GM20431 (cell line): ENCODE measurements around the gene RAD51B.
"Not testable (repeated sequence)": the region's sequence is repeated elsewhere in the genome, so short reads cannot be mapped to it uniquely, and the experiment has no call there.

Source experiments
- in situ Hi-C: fragments of 300-500 bp; cut with MseI, MboI; formaldehyde crosslinking; loops from one replicate; pipeline ENCODE4 v1.15.0; 2020; ENCODE audit warnings: low sequenced_read_pairs; ENCODE audit not compliant: unreplicated experiment

RAD51B gene

DNA sequence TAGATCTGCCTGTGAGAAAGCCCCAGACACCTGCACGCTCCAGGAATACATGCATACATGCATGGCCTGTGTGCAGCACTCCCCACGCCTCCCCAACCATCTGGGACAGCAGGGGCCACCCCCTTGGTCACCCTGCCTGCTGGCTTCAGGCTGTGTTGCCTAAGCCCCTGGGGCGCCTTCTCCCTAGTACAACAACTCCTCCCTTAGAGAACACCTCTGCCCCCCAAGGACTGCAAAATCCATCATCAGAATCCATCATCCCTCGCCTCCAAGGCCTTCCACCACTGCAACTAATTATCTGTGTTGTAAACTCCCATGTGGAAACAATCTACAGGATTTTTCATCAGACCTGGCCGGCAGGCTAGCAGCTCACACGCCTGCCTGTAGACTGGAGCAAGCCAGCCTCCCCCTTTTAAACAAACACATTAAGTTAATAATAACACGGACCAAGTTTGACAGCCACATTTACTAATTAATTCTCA, 936.5 kb downstream of the RAD51B start:
- in situ Hi-C loops, result no loop called here

DNA sequence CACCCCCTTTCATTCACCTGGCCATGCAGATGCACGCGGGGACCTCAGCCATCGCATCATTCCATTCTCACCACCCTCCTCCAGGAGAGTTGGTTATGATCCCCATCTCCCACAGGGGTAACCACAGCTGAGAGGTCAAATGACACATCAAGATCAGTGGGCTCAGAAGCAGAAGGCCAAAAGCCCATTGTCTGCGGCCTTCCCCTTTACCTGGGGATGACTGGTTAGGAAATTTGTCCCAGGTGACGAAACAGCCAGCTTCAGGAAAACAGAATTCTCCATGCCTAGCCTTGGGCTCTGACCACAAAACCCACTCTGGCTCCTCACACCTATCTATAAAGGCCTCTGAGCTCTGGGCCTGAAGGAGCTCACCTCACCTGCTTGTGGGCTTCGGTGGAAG, 937.2 kb downstream of the RAD51B start:
- in situ Hi-C loops, result no loop called here

DNA sequence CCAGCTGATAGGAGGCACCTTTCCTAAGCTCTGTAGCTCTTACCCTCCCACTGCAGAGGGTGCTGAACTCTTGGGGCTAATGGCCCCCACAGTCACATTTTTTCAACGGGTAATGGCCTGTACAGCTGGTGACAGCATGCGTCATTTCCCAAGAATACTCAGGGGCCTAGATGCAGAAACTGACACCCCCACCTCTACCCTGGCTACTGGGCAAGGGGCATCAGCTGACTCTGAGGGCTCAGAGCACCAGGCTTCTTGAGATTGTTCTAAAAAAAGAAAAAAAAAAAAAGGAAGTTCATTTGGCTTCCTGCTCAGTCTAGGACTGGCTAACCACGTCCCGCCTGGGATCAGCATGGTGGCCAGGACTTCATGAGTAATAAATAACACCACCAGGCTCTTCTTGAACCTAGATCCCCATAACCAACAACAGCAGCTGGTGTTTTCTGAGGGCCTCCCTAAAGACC, 938.1 kb downstream of the RAD51B start:
- in situ Hi-C loops, result no loop called here

DNA sequence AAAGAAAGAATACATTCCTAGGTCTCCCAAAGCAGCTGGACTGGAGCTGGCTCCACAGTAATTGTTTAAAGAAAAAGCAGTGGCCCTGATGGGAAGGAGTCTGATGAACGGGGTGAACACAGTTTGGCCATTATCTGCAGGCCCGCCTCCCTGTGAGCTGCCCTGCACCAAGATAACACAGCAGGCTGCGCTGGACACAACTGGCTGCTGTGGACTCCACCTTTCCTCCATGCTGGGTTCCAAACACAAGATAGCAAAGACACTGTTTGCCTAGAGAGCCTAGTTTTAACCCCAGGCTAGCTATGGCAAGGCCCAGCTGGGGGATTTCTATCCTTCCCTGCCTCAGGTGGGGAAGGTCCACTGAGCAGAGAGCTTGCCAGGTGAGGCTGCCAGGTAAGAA, 938.7 kb downstream of the RAD51B start:
- in situ Hi-C loops, result no loop called here

DNA sequence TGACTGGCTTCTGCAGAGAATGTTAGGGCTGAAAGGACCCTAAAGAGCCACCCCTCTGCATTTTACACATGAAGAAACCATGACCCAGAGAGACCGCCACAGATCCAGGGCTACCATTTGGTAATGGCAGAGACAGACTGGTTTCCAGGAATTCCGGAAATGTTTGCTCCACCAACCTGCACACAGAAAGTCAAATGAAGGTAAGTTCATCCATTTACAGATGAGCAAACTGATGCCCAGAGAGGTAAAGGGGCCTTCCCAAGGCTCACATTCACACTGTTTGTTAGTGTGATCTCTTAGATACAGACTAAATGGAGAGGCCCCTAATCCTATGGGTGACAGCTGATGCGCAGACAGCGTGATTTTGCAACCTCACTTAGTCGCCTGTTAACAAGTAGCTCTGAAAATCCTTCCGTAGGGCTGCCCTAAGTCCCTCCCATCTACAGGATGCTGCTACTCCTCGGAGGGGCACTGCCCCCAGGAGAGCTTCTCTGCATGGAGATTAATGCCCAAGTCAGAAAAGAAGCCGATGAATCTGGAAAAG, 939.5 kb downstream of the RAD51B start:
- in situ Hi-C loops, result no loop called here

DNA sequence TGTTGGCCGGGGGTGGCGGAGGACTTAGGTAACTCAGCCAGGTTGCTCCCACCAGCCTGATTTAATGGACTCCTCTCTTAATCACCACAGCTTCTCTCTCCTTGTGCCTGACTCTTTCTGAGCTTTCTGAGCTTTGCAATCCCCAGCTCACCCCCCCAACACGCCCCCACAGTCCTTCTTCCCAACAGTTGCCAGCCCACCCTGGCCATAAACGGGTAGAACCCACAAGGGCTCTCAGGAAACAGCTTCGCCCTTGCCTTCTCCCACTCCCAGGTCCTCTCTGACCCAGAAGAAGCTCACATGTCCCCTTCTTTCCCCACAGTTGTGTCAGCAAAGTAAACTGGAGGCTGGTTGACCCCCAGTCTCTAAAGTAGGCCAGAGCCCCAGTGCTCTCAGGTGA, 940.4 kb downstream of the RAD51B start:
- in situ Hi-C loops, result no loop called here

DNA sequence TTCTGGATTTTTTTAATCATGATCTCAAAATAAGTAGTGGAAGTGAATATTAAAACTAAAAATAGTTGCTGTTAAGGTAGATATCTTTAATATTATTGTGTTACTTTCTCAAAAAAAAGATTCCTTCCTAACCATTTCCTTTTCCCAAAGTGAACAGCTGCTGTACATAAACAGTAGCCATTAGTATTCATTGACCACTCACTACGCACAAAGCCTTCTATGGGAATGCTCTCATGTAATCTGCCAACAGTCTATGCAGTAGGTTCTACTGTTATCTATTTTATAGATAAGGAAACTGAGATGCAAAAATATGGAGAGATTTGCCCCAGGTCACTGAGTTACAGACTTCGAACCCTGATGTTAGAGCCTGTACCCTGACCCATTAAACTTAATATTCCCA, 941.2 kb downstream of the RAD51B start:
- in situ Hi-C loops, result no loop called here

DNA sequence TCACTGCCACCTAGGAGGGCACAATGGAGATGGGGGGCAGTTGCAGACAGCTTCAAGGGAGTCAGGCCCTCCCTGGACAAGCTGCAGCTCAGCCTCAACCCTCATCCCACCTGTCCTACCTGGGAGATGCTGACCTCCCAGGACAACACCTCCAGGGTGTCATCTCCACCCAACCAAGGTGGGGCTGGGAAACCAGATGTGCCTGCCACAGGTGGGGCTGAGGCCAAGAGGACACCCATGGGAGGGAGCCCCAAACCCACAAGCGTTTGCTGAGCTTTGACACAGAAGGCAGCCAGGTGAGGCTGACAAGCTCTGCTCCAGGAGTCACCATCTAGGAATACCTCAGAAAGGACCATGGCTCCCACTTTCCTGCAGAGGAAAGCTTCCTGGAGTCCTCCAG, 941.8 kb downstream of the RAD51B start:
- in situ Hi-C loops, result no loop called here

DNA sequence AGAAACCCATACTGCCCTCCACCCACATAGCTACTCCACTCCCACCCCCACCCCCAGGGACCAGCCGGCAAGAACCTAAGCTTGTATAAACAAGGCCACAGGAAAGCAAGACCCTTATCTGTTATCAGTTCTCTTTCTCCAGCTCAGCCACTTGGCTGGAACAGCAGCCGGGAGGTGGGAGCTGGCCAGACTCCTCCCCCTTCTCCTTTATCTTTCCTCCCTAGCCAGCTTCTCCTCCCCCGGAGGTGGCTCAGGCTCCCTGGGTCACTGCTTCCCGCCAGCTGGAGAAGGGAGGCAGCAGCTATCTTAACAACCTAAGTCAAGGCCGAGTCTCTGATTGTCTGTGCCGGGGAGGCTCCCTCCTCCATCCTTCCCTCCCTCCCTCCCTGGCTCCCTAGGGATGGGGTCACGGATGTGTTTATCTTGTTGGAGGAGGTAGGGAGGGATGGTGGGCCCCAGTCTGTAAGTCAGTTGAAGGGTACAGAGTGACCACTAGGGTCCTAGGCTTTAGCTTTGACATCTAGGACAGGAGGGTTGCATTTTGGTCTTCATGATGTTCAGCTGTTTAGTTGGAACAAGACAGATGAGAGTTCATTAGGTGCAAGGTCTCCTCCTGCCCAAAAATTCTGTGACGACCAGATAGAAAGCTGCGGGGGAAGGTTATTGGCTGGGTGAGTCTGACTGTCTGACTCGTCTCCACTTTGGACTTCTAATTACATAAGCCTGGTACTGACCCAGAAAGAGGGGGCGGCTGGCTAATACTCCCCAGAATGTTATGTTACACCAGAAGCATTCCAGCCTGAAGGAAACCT, 943.6 kb downstream of the RAD51B start:
- in situ Hi-C loops, result no loop called here

DNA sequence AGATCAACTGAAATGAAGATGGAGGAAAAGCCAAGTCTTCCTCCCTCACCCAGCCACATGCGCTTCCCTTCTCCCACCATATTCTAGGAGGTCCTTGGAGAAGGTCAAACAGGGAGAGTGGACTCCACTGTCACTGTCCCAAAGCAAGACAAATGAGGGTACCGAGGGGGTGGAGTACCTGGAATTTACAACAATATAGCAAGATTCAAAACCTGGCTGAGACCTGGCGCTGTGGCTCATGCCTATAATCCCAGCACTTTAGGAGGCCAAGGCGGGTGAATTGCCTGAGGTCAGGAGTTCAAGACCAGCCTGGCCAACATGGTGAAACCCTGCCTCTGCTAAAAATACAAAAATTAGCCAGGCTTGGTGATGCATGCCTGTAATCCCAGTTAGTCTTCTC, 944.3 kb downstream of the RAD51B start:
- in situ Hi-C loops, result not testable (repeated sequence)

DNA sequence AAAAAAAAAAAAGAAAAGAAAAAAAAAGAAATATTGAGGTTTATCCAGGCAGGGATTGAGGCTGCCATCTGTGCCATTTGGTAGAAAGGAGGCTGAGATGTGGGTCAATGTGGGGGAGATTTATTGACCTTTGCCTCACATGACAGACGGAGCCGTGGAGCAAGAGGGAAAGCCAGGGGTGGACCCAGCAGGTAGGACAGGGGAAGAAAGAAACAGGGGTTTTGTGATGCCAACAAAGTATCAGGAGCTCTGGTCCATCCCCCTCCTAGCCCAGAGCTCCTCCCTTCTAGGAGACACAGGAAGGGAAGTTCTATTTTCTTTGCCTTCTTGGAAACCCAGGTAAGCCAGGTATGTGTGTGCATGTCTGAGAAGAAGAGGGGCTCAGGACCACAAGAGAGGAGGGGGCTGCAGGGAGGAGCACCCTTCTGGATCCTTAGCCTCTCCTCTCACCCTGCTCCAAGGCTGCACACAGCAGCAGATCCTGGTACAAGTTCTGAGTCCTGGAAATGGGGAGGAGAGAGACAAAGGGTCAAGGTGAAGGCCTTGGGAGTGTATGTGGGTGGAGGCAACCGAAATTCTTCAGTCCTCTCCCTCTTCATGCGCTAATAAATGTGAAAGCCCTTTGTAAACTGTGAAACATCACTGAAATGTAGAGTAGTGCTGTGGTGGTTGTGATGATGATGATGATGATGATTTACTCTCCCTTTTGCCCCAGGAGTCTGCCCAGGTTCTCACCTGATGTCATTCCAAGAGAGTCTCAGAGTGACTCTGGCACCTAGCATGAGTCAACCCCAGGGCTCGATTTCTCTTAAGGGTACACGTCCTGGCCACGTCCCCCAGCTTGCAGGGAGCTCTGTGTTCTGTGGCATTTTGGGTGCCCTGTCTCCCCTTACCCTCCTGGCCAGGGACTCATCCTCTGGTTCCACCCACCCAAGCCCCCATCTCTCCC, 947.0 kb downstream of the RAD51B start:
- in situ Hi-C loops, result no loop called here

DNA sequence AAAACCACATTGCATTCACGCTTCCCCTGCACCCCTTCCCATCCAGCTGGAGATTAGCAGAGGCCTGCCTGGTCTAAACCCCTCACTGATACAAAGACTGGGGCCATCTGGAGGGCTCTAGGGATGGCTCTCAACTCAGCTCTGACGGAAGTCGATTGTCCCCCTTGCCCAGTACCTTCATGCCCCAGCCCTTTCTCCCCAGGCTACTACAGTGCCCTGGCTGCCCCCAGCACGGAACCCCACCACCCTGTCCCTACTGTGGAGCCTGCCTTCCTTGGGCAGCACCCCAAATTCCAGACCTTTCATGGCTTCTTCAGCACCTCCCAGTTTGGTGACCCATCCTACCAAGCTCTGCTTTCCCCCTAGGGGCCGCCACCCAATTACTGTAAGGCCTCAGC, 947.7 kb downstream of the RAD51B start:
- in situ Hi-C loops, result no loop called here

DNA sequence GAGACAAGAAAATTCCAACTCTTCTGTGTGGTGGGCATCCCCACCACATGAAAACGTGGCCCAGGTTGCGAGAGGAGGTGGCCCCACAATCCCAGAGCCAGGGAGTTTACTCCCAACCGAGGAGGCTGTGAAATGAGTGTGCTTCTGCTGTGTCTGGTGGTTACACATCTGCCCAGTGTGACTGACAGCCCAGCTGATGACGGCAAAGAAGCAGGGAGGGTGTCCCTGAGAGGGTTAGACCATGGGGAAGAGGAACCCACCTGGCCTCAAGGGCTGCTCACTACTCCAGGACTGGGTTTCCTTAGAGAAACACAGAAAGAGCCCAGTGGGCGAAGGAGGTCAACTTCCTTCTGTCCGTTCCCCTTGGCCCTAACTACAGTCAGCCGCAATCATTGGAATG, 948.7 kb downstream of the RAD51B start:
- in situ Hi-C loops, result no loop called here

DNA sequence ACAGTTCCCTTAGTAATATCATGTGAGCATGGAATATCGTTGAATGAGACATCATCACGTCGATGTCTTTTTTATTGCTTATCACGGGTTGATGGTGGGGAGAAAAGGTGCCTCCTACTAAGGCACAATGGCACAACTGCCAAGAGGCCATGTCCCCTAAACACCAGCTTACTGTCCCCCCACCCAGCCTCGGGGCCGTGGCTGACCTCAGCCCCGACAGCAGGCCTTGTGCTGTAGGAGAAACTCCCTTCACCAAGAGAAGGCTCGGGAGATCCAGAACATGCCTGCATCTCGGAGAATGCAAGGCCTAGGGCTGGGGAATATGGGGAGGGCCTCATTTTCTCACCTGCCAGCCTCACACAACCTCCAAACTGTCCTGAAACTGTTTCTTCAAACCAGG, 950.5 kb downstream of the RAD51B start:
- in situ Hi-C loops, result no loop called here

DNA sequence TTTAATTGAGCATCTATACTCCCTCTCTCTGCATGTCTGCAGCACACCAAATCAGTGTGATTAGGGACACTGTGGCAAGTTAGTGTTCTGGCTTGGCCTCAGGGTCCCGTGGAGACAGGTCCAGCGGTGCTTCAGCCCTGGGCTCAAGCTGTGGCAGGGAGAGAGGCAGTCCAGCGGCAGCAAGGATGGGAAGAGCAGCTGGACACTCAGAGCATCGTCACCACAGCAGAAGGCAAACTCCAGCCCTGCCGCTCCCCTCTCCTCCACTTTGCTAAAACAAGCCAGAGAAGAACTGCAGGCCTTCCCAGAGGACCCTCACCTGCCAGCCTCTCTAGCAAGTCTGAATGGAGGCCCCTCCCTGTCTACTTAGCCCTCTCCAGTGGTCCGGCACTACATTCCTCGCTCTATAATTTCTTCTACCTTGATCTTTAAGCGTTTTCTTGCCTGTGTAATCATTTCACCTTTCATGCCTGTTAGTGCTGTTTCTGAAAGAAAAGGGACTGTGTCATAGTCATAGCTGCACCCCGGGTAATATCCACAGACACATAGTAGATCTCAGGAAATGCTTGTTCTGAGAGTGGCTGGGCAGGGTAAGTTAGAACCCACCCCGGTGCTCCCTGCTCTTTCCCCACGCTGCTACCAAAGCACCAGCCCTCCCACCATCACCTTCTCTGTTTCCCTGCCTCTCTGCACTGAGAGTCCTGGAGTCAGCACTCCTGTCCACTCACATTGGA, 951.1 kb downstream of the RAD51B start:
- in situ Hi-C loops, result no loop called here

DNA sequence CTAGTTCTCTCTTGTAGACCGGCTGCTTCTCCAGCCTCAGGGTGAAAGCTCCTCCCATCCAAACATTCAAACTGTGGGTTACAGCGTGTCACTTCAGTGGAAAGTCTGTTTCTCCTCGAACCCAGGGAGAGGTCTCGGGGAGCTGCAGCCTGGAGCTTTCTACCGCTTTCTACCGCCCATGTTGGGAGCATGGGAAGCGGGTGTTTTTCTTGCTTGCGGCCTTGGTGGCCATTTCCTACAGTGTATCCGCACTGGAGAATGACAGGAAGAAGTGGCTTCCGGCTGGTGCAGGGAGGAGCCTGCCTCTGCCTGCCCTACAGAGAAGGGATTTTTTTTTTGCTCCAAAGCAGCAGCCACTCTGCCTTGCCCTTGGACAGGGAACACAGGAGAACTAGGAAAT, 952.1 kb downstream of the RAD51B start:
- in situ Hi-C loops, result no loop called here

DNA sequence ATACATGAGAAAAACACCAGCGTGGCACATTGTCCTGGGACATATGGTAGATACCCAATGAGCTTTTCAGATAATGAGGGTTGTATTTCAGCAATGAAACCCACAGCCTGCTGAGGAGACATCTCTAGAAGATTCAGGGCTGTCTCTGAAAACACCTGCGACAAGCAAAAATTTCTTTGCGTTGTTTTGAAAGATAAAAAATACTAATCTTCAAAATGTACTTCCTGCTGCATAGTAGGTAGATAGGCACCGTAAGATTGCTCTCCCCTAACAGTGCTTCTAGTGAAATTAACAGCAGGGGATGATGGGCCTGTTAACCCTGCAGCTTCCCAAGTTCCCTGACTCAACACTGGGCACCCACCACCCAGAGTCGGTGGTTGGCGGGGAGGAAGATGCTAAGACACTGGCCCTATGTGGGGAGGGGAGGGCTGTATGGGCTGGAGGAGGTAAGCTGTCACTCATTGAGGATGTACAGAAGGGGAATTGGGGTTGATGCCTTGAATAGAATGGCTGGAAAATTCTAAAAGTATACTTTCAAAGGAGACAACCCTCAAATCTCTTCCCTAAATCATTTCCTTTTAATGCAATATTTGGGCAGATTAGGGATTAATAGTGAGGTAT, 953.3 kb downstream of the RAD51B start:
- in situ Hi-C loops, result no loop called here

DNA sequence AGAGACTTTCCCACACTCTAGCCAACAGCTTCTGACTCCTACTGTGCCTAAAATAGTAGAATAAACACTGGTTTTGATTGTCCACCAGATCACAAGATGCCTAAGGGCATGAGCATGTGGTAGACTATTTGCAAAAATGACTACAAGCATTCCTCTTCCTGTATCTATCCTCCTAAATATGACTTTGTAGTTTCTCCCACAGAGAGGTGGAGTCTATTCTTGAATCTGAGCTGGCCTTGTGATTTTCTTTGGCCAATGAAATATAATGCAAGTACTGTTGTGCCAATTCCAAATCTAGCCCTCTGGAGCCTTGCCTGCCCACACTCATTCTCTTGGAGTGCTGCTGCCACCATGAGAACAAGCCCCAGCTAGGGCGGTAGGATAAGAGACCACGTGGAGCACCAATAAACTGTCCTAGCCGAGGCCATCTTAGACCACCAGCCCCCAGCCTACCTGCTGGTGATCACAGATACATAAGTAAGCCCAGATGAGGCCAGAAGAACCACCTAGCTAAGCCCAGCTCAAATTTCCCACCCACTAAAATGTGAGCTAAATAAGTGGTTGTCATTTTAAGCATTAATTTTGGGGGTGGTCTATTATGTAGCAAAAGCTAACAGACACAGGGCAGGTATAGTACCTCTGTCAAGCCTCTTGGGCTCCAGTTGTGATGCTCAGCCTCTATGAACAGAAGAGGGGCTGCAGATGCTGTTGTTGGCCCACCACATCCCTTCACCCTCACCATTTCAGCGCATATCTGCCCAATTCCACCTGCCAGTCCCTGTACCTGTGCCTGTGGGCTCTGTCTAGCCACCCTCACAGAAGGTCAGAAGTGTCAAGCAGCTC, 955.4 kb downstream of the RAD51B start:
- in situ Hi-C loops, result no loop called here

DNA sequence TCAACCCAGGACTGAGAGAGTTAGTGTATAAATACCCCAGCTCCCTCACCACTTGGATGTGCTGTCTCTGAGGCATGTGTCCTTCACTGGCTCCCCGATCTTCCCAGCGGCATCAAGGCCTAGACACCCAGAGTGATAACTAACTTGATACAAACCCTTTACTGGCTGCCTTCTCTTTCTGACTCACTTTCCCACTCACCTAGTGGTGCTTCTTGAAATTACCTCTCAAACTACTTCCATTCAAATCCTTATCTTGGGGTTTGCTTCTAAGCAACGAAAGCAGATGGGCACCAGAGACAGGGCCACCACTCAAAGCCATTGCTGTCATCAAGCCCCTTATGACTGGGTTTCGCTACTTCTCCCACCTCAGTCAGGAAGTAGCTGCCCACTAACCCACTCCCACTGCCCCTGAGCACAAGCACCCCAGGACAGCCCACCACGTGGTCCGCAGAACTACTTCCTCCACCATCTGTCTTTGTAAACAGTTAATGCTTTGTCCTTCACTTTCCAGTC, 956.1 kb downstream of the RAD51B start:
- in situ Hi-C loops, result no loop called here
